ENCODE data around the gene KCNK3. TPM values are rescaled to one million over a fixed set of nuclear protein-coding genes. Genes with fewer than 3 reads are reported as not detected.

The KCNK3 gene
- total and polyA plus RNA-seq, 4 donors = 6.2 to 36.0 (median 24.4) TPM

GRCh38 chr2:26696351-26696816, 3.9 kb downstream of the KCNK3 start:
- H3K27me3 ChIP-seq (ENCODE audit: control insufficient read depth, insufficient read depth, low read length) = peaks cover 17% of the 10 kb centered on the region
- peak in 2 of 6 donors; percentile 28 to 60 for DNase-seq (ENCODE audit: low read depth in 4 of 6, low spot score in 6 of 6)
- WGBS (ENCODE audit: insufficient coverage) = 63% methylated on average over 2 of the region's 3 CpGs

GRCh38 chr2:26697425-26697824, 4.9 kb downstream of the KCNK3 start:
- H3K4me1 ChIP-seq (ENCODE audit: control insufficient read depth, insufficient read depth, low read length) = peaks cover 31% of the 10 kb centered on the region
- H3K27me3 ChIP-seq (ENCODE audit: control insufficient read depth, insufficient read depth, low read length) = peaks cover 17% of the 10 kb centered on the region
- WGBS (ENCODE audit: insufficient coverage) = 91% methylated on average over 10 of the region's 10 CpGs

More at GRCh38 chr2:26696351-26696816, 3.9 kb downstream of the KCNK3 start:
- H3K4me3 ChIP-seq (ENCODE audit: low read depth, low read length) = no peak overlapping the region
- H3K9me3 ChIP-seq (ENCODE audit: control insufficient read depth, insufficient read depth, low read length) = no peaks in the 10 kb centered on the region
- H3K27ac ChIP-seq (ENCODE audit: low read depth, low read length) = no peak overlapping the region
- peaks cover 18% of the 10 kb centered on the region for H3K36me3 ChIP-seq (ENCODE audit: control insufficient read depth, insufficient read depth, low read length)
- H3K4me1 ChIP-seq (ENCODE audit: control insufficient read depth, insufficient read depth, low read length) = peaks cover 38% of the 10 kb centered on the region

GRCh38 chr2:26699295-26699694, 6.8 kb downstream of the KCNK3 start:
- H3K4me1 ChIP-seq (ENCODE audit: control insufficient read depth, insufficient read depth, low read length) = peaks cover 15% of the 10 kb centered on the region
- DNase-seq (ENCODE audit: low read depth in 4 of 6, low spot score in 6 of 6) = peak in 1 of 6 donors; percentile 54
- 70% methylated on average over 2 of the region's 6 CpGs for WGBS (ENCODE audit: insufficient coverage)
- H3K9me3 ChIP-seq (ENCODE audit: control insufficient read depth, insufficient read depth, low read length) = no peaks in the 10 kb centered on the region
- H3K27me3 ChIP-seq (ENCODE audit: control insufficient read depth, insufficient read depth, low read length) = peaks cover 5% of the 10 kb centered on the region
- H3K27ac ChIP-seq (ENCODE audit: low read depth, low read length) = no peak overlapping the region
- peaks cover 18% of the 10 kb centered on the region for H3K36me3 ChIP-seq (ENCODE audit: control insufficient read depth, insufficient read depth, low read length)
- no peak overlapping the region for H3K4me3 ChIP-seq (ENCODE audit: low read depth, low read length)

More at GRCh38 chr2:26697425-26697824, 4.9 kb downstream of the KCNK3 start:
- Histone ChIP-seq H3K27ac (ENCODE audit: low read depth, low read length) (no peak overlapping the region), H3K36me3 (ENCODE audit: control insufficient read depth, insufficient read depth, low read length) (peaks cover 18% of the 10 kb centered on the region), H3K4me3 (ENCODE audit: low read depth, low read length) (no peak overlapping the region), H3K9me3 (ENCODE audit: control insufficient read depth, insufficient read depth, low read length) (no peaks in the 10 kb centered on the region)
- no peak for DNase-seq (ENCODE audit: low read depth in 4 of 6, low spot score in 6 of 6)

- Histone ChIP-seq H3K36me3 (ENCODE audit: control insufficient read depth, insufficient read depth, low read length) (peaks cover 18% of the 10 kb centered on the region), H3K4me1 (ENCODE audit: control insufficient read depth, insufficient read depth, low read length) (peaks cover 13% of the 10 kb centered on the region), H3K9me3 (ENCODE audit: control insufficient read depth, insufficient read depth, low read length) (no peaks in the 10 kb centered on the region), H3K27ac (ENCODE audit: low read depth, low read length) (no peak overlapping the region), H3K4me3 (ENCODE audit: low read depth, low read length) (no peak overlapping the region), H3K27me3 (ENCODE audit: control insufficient read depth, insufficient read depth, low read length) (no peaks in the 10 kb centered on the region)
- 36% methylated on average over 4 of the region's 4 CpGs for WGBS (ENCODE audit: insufficient coverage)
- DNase-seq (ENCODE audit: low read depth in 4 of 6, low spot score in 6 of 6) = no peak
Measured at GRCh38 chr2:26700078-26700477, 7.6 kb downstream of the KCNK3 start.

- Histone ChIP-seq H3K4me1 (ENCODE audit: control insufficient read depth, insufficient read depth, low read length) (peaks cover 14% of the 10 kb centered on the region), H3K4me3 (ENCODE audit: low read depth, low read length) (no peak overlapping the region), H3K27ac (ENCODE audit: low read depth, low read length) (no peak overlapping the region), H3K9me3 (ENCODE audit: control insufficient read depth, insufficient read depth, low read length) (no peaks in the 10 kb centered on the region), H3K36me3 (ENCODE audit: control insufficient read depth, insufficient read depth, low read length) (peaks cover 18% of the 10 kb centered on the region), H3K27me3 (ENCODE audit: control insufficient read depth, insufficient read depth, low read length) (no peaks in the 10 kb centered on the region)
- 83% methylated on average over 1 of the region's 5 CpGs for whole genome bisulfite sequencing (ENCODE audit: insufficient coverage)
- no peak for DNase-seq (ENCODE audit: low read depth in 4 of 6, low spot score in 6 of 6)
Measured at GRCh38 chr2:26701596-26701995, 9.1 kb downstream of the KCNK3 start.

- Histone ChIP-seq H3K27me3 (ENCODE audit: control insufficient read depth, insufficient read depth, low read length) (no peaks in the 10 kb centered on the region), H3K9me3 (ENCODE audit: control insufficient read depth, insufficient read depth, low read length) (no peaks in the 10 kb centered on the region), H3K27ac (ENCODE audit: low read depth, low read length) (no peak overlapping the region), H3K36me3 (ENCODE audit: control insufficient read depth, insufficient read depth, low read length) (peaks cover 18% of the 10 kb centered on the region), H3K4me1 (ENCODE audit: control insufficient read depth, insufficient read depth, low read length) (peaks cover 19% of the 10 kb centered on the region), H3K4me3 (ENCODE audit: low read depth, low read length) (no peak overlapping the region)
- 93% methylated on average over 1 of the region's 3 CpGs for WGBS (ENCODE audit: insufficient coverage)
- DNase-seq (ENCODE audit: low read depth in 4 of 6, low spot score in 6 of 6) = no peak
Measured at GRCh38 chr2:26702025-26702424, 9.5 kb downstream of the KCNK3 start.

GRCh38 chr2:26704441-26704977, 12.0 kb downstream of the KCNK3 start:
- Histone ChIP-seq H3K27me3 (ENCODE audit: control insufficient read depth, insufficient read depth, low read length) (no peaks in the 10 kb centered on the region), H3K4me3 (ENCODE audit: low read depth, low read length) (no peak overlapping the region), H3K9me3 (ENCODE audit: control insufficient read depth, insufficient read depth, low read length) (no peaks in the 10 kb centered on the region), H3K27ac (ENCODE audit: low read depth, low read length) (no peak overlapping the region), H3K4me1 (ENCODE audit: control insufficient read depth, insufficient read depth, low read length) (peaks cover 32% of the 10 kb centered on the region), H3K36me3 (ENCODE audit: control insufficient read depth, insufficient read depth, low read length) (peaks cover 9% of the 10 kb centered on the region)
- DNase-seq (ENCODE audit: low read depth in 4 of 6, low spot score in 6 of 6) = no peak
- 83% methylated on average over 7 of the region's 7 CpGs for WGBS (ENCODE audit: insufficient coverage)

GRCh38 chr2:26705126-26705525, 12.6 kb downstream of the KCNK3 start:
- Histone ChIP-seq H3K27me3 (ENCODE audit: control insufficient read depth, insufficient read depth, low read length) (no peaks in the 10 kb centered on the region), H3K36me3 (ENCODE audit: control insufficient read depth, insufficient read depth, low read length) (peaks cover 9% of the 10 kb centered on the region), H3K4me1 (ENCODE audit: control insufficient read depth, insufficient read depth, low read length) (peaks cover 32% of the 10 kb centered on the region), H3K4me3 (ENCODE audit: low read depth, low read length) (no peak overlapping the region), H3K9me3 (ENCODE audit: control insufficient read depth, insufficient read depth, low read length) (no peaks in the 10 kb centered on the region), H3K27ac (ENCODE audit: low read depth, low read length) (no peak overlapping the region)
- no peak for DNase-seq (ENCODE audit: low read depth in 4 of 6, low spot score in 6 of 6)
- WGBS (ENCODE audit: insufficient coverage) = 100% methylated on average over 2 of the region's 5 CpGs

- no peak overlapping the region for H3K4me3 ChIP-seq (ENCODE audit: low read depth, low read length)
- DNase-seq (ENCODE audit: low read depth in 4 of 6, low spot score in 6 of 6) = no peak
- H3K36me3 ChIP-seq (ENCODE audit: control insufficient read depth, insufficient read depth, low read length) = peaks cover 3% of the 10 kb centered on the region
- no peak overlapping the region for H3K27ac ChIP-seq (ENCODE audit: low read depth, low read length)
- peaks cover 38% of the 10 kb centered on the region for H3K4me1 ChIP-seq (ENCODE audit: control insufficient read depth, insufficient read depth, low read length)
- H3K27me3 ChIP-seq (ENCODE audit: control insufficient read depth, insufficient read depth, low read length) = no peaks in the 10 kb centered on the region
- no peaks in the 10 kb centered on the region for H3K9me3 ChIP-seq (ENCODE audit: control insufficient read depth, insufficient read depth, low read length)
- WGBS (ENCODE audit: insufficient coverage) = 60% methylated on average over 2 of the region's 3 CpGs
Measured at GRCh38 chr2:26706093-26706492, 13.6 kb downstream of the KCNK3 start.
